ENCODE data around the gene ATP8B4. TPM values are rescaled to one million over a fixed set of nuclear protein-coding genes. Genes with fewer than 3 reads are reported as not detected.

The ATP8B4 gene
- total RNA-seq, 1 donor from 2014 or later = 9.4 TPM

DNA sequence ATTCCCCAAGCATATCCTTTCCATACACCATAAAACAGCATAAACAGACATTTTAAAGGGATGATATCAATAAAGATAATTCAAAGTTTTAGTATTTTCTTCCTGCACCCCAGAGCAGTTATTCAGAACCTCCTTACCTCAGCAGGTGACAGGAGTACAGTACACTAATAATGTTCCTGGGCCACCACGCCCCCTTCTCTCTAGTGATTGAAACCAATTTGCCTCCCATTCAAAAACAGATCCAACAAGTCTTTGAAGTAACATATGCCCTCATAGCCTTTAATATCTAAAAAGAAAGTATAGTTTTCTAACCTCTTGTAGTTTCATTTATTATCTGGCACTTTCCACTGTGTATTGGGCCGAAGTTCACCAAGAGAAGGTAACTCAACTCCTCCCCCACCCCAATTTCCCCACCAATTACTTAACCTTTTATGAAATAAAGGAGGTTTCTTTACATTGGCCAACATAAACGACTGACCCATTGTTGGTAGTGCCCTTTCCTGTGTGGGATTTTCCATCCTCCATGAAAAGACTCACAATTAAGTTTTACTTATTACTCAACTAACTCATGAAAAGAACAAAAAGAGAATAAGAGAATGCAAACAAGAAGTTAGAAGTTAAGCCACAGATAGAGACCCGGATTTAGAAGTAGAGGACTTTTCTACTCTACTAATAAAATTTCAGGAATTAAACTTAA, 5.0 kb upstream of the ATP8B4 start:
- DNase-seq (no peak), ATAC-seq (no peak)
- Histone ChIP-seq H3K27ac (no peak overlapping the region), H3K4me3 (no peak overlapping the region), H3K9me3 (no peaks in the 10 kb centered on the region), H3K36me3 (no peaks in the 10 kb centered on the region), H3K27me3 (no peaks in the 10 kb centered on the region), H3K4me1 (no peaks in the 10 kb centered on the region)
- TF ChIP-seq, protein P1, sequence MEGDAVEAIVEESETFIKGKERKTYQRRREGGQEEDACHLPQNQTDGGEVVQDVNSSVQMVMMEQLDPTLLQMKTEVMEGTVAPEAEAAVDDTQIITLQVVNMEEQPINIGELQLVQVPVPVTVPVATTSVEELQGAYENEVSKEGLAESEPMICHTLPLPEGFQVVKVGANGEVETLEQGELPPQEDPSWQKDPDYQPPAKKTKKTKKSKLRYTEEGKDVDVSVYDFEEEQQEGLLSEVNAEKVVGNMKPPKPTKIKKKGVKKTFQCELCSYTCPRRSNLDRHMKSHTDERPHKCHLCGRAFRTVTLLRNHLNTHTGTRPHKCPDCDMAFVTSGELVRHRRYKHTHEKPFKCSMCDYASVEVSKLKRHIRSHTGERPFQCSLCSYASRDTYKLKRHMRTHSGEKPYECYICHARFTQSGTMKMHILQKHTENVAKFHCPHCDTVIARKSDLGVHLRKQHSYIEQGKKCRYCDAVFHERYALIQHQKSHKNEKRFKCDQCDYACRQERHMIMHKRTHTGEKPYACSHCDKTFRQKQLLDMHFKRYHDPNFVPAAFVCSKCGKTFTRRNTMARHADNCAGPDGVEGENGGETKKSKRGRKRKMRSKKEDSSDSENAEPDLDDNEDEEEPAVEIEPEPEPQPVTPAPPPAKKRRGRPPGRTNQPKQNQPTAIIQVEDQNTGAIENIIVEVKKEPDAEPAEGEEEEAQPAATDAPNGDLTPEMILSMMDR (IDR thresholded peaks at IDR 0.05) = no peak
- intact Hi-C loops (cut with DNase I) = no loop called here

DNA sequence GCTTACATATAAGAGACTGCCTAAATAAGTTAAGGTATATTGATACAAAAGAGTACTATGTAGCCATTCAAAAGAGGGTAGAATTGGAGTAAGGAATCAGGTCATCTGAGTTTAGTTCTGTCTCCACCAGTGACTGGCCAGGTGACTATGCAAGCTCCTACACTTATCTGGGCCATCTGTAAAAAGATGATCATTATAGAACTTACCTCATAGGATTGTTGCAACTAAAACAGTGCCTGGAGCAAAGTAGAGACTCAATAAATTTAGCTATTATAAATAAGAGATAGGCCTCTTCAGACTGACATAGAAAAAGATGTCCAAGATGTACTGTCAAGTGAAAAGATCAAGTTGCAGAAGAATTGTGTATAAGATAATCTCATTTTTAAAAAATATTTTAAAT, 1.7 kb upstream of the ATP8B4 start:
- Histone ChIP-seq H3K27ac (no peak overlapping the region), H3K36me3 (no peaks in the 10 kb centered on the region), H3K27me3 (no peaks in the 10 kb centered on the region), H3K4me1 (no peaks in the 10 kb centered on the region), H3K9me3 (no peaks in the 10 kb centered on the region), H3K4me3 (no peak overlapping the region)
- ATAC-seq = no peak
- DNase-seq = no peak
- intact Hi-C loops (cut with DNase I) = no loop called here
- TF ChIP-seq, protein P1 (IDR thresholded peaks at IDR 0.05) = no peak

- Histone ChIP-seq H3K27ac (no peak overlapping the region), H3K9me3 (no peaks in the 10 kb centered on the region), H3K27me3 (no peaks in the 10 kb centered on the region), H3K36me3 (no peaks in the 10 kb centered on the region), H3K4me1 (no peaks in the 10 kb centered on the region), H3K4me3 (no peak overlapping the region)
- intact Hi-C loops (cut with DNase I) = no loop called here
- ATAC-seq = no peak
- no peak for DNase-seq
- TF ChIP-seq, protein P1 (IDR thresholded peaks at IDR 0.05) = no peak
These were observed 1.5 kb downstream of the ATP8B4 start for GRCh38 chr15:50117431-50118027.

GRCh38 chr15:50116477-50116876, 2.6 kb downstream of the ATP8B4 start:
- H3K4me3 ChIP-seq = no peak overlapping the region
- ATAC-seq = peak; percentile 58
- DNase-seq = no peak
- TF ChIP-seq, protein P1 (IDR thresholded peaks at IDR 0.05) = peak; percentile 31
- H3K9me3 ChIP-seq = no peaks in the 10 kb centered on the region
- intact Hi-C loops (cut with DNase I) = no loop called here
- H3K4me1 ChIP-seq = no peaks in the 10 kb centered on the region
- no peaks in the 10 kb centered on the region for H3K36me3 ChIP-seq
- no peak overlapping the region for H3K27ac ChIP-seq
- no peaks in the 10 kb centered on the region for H3K27me3 ChIP-seq

- no peaks in the 10 kb centered on the region for H3K4me1 ChIP-seq
- ATAC-seq = peak; percentile 87
- DNase-seq = peak; percentile 68
- no peaks in the 10 kb centered on the region for H3K9me3 ChIP-seq
- TF ChIP-seq, protein P1 (IDR thresholded peaks at IDR 0.05) = no peak
- H3K36me3 ChIP-seq = no peaks in the 10 kb centered on the region
- no peak overlapping the region for H3K27ac ChIP-seq
- H3K4me3 ChIP-seq = no peak overlapping the region
- no peaks in the 10 kb centered on the region for H3K27me3 ChIP-seq
- intact Hi-C loops (cut with DNase I) = no loop called here
These were observed 4.8 kb downstream of the ATP8B4 start for GRCh38 chr15:50113992-50114780.

Data from upper lobe of right lung (tissue), 1 donor.